GM08714 (cell line): Measurements from ENCODE around the gene CDK6.
A peak's percentile ranks its signal among the peaks of the same experiment; 100 is the strongest.

Source experiments
- H3K4me3 ChIP-seq: fragments of 200-500 bp; sonication (Bioruptor generic); 2 replicates; pipeline ENCODE4 v1.5.1; 2014; ENCODE audit warnings: mild to moderate bottlenecking, low read length, inconsistent platforms
- ZNF274 ChIP-seq: IDR thresholded peaks from 2 replicates; pipeline ENCODE4 v1.6.1; 2012; ENCODE audit warnings: mild to moderate bottlenecking, low read depth, low read length

CDK6 gene

DNA sequence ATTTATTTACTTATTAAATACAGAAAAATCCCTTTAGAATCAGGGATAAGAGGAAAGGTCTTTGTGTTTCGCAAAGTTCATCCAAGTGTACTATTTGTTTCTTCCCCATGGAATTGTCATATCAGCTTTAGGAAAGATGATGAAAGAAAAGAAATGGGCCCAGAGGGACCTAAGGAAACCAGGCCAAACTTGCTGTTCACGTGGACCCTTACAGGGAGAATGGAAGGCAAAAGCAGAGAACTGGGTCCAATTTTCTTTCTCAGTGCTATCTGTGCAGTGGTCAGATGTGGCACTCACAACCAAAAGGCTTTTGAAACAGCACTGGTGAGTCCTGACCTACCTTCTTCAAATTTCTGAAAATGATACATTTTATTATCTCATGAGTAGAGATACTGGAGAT lies 192.6 kb downstream of the CDK6 start:
- H3K4me3 ChIP-seq = no peak overlapping the region
- TF ChIP-seq ZNF274 = no peak

- H3K4me3 ChIP-seq = peak overlapping the region; percentile 19; the same call in 1 of the 2 replicates
- no peak for TF ChIP-seq ZNF274
These were observed 194.4 kb downstream of the CDK6 start for GRCh38 chr7:92641921-92642511.

GRCh38 chr7:92639966-92640365 lies 196.4 kb downstream of the CDK6 start:
- no peak overlapping the region for H3K4me3 ChIP-seq

GRCh38 chr7:92639213-92639896 lies 197.0 kb downstream of the CDK6 start:
- no peak for TF ChIP-seq ZNF274
- peak overlapping the region; percentile 32; the same call in 1 of the 2 replicates for H3K4me3 ChIP-seq

More at GRCh38 chr7:92639966-92640365, 196.4 kb downstream of the CDK6 start:
- TF ChIP-seq ZNF274 = no peak

DNA sequence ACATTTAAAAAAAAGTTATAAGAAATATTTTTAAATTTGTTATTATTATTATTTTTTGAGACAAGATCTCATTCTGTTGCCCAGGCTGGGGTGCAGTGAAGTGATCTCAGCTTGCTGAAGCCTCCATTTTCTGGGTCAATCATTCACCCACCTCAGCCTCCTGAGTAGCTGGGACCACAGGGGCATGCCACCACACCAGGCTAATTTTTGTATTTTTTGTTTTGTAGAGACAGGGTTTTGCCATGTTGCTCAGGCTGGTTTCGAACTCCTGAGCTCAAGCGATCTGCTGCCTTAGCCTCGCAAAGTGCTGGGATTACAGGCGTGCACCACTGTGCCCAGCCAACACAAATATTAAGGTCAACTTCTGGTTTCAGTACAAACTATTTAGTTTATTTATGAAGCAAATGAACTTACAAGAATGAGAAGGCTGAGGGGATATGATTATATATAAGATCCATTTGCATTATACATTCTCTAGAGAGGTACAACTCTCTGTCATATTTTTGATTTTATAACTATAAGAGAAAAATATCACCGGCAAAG lies 200.3 kb downstream of the CDK6 start:
- H3K4me3 ChIP-seq = no peak overlapping the region
- no peak for TF ChIP-seq ZNF274

DNA sequence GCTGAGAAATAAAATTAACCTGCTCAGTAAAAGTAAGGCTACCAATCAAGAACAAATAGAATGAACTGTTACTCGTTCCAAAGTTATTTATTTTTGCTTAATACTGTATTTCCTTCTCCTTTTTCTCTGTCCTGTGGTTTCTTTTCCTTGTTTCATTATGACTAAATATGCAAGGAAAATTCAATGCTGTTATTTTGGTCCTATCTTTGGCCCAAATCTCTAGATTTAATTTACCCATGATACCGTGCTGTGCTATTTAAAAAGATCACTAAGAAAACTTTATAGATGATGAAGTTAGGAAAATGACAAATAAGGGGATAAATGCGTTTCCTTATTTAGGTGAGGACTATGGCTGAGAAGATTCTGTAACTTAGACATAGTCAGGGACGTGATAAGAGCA lies 200.8 kb downstream of the CDK6 start:
- no peak for TF ChIP-seq ZNF274
- no peak overlapping the region for H3K4me3 ChIP-seq

DNA sequence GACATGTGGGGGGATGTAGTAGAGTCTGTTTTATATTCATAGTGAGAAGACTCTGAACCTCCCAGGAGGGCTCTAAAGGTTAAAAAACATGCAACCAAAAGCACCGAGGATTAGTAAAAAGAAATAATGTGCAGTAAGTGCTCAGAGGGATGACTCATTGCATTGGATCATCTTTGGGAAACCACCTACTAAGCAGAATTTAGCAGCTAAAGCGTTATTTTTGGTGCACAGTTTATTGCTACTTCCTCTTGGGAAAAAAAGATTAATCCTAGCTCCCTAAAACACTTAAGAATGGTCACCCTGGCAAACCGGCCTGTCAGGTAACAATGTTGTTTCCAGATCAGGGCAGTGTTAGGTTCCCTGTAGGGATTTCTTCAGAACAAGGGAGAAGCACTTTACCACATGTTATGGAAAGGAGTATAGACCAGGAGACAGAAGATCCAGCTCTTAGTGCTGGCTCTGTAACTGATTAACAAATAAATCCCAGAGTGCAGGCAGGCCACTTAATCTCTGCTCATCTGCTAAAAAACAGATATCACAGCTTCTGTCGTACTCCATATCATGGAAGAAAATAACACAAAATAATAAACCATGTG lies 201.4 kb downstream of the CDK6 start:
- H3K4me3 ChIP-seq = peak overlapping the region; percentile 42; the same call in 1 of the 2 replicates

DNA sequence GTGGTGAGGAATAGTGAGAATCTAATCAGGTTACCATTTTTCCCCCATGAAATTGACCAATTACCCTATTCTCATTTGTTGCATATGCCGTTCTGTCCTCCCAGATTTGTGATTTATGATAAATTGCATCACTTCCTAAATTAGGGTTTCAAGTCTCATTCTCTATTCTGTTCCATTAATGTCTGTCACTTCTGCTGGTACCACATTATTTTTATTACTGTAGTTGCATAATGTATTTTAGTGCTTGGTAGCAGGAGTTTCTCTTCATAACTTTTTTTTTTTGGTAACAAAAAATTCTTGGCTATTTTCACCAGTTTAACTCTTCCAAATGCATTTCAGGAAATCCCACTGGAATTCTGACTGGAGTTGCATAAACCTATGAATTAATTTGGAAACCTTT lies 202.2 kb downstream of the CDK6 start:
- TF ChIP-seq ZNF274 = no peak
- H3K4me3 ChIP-seq = no peak overlapping the region

More for the DNA sequence above, 201.4 kb downstream of the CDK6 start:
- no peak for TF ChIP-seq ZNF274

- no peak overlapping the region for H3K4me3 ChIP-seq
These were observed 203.0 kb downstream of the CDK6 start for GRCh38 chr7:92633211-92633906.

GRCh38 chr7:92632791-92633190 lies 203.6 kb downstream of the CDK6 start:
- TF ChIP-seq ZNF274 = no peak
- H3K4me3 ChIP-seq = no peak overlapping the region

More at GRCh38 chr7:92633211-92633906, 203.0 kb downstream of the CDK6 start:
- no peak for TF ChIP-seq ZNF274

DNA sequence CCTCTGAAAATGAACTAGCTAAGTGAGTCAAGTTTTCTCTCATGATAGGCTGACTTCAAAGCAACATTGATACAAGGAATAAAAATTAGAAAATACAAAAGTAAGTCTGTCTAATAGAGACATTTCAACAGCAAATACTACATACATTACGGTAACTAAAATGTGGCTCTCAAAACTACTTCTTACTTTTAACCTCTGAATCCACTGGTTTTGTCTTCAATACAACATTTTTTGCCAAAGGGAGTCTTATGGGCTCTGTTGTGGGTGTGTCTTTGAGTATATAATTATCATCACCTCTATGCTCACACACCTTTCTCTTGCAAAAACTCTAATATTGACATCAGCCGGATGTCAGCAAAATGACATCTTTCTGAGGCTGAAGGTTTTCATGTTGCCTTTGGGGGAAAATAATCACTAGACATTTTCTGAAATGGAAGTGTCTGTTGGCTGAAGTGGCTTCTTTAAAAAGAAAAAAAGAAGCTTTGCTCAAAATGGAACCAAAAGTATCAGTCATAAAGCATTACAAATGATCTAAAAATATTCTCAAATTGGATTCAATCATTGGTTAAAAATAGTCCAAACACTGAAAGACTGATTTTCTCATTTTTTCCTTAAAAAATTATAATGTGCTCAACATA lies 204.4 kb downstream of the CDK6 start:
- TF ChIP-seq ZNF274 = no peak
- H3K4me3 ChIP-seq = peak overlapping the region; percentile 25; the same call in 1 of the 2 replicates

DNA sequence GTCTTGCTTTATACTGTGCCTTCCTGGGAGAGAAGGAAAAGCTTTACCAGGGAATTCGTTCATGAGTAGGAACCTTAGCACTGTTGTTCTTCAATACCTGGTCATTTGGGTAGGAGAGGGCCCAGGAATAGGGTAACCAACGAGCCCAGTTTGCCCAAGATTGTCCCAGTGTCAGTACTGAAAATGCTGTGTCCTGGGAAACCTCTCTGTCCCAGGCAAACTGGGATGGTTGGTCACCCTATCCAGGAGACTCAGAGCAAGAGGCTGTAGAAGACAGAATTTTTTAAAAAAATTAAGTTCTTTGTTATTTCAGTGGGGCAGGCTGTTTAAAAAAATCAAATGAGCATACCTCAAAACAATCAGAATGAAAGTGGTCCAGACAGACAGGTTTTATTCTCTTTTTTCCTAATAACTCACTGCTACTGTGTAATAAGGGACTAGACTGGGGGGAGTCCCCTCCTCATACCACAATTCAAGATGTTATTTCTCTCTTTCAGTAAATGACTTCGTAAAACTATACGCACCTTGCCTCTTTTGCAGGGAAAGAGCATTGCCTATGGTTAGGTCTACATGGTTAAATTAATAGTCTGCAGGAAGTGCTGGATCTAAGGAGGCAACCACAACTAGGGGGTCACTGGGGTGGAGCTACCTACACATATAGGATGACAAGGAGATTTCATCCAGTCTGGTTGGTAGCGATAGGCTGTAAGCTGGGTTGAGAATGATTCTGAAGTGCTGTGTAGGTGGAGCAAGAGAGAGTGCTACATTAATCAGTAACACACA lies 205.1 kb downstream of the CDK6 start:
- peak overlapping the region; percentile 37; the same call in 1 of the 2 replicates for H3K4me3 ChIP-seq
- TF ChIP-seq ZNF274 = no peak

DNA sequence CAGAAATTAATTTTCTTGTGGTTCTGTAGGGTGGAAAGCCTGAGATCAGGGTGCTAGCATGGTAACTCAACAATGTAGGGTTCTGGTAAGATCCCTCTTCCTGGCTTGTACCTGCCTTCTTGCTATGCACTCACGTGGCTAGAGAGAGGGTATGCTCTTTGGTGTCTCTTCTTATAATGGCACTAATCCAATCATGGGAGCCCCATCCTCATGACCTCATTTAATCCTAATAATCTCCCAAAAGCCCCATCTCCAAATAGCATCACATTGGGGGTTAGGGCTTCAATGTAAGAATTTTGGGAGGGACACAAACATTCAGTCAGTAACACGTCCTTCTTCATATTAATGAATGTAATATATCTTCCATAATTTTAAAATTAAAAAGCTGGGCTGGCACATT lies 206.6 kb downstream of the CDK6 start:
- no peak for TF ChIP-seq ZNF274
- no peak overlapping the region for H3K4me3 ChIP-seq

- no peak for TF ChIP-seq ZNF274
- H3K4me3 ChIP-seq = no peak overlapping the region
These were observed 208.4 kb downstream of the CDK6 start for GRCh38 chr7:92627956-92628355.
